GM06990 (cell line): ENCODE measurements around the gene TAPBPL.

ENCODE experiments used
- DNase-seq: peaks from one replicate; pipeline ENCODE4 v3.0.0-alpha.2; 2011; ENCODE audit not compliant: insufficient read length; ENCODE audit errors: extremely low read depth
- H3K27me3 ChIP-seq: replicated peaks from 2 replicates; pipeline ENCODE4 v1.6.0; 2011; ENCODE audit warnings: low read length; ENCODE audit not compliant: control insufficient read depth, insufficient read depth
- H3K36me3 ChIP-seq: 2 replicates; pipeline ENCODE4 v1.5.1; 2011; ENCODE audit warnings: low read length; ENCODE audit not compliant: control insufficient read depth, insufficient read depth
- H3K4me3 ChIP-seq: replicated peaks from 2 replicates; pipeline ENCODE4 v1.5.1; 2011; ENCODE audit warnings: low read depth, mild to moderate bottlenecking, control low read depth, low read length
- TF ChIP-seq, protein P1 (sequence below): IDR thresholded peaks from 2 replicates; pipeline ENCODE4 v1.5.1; 2011; ENCODE audit warnings: low read length, control low read depth, mild to moderate bottlenecking, inconsistent platforms; ENCODE audit not compliant: insufficient read depth, poor library complexity, severe bottlenecking

Gene TAPBPL

DNA sequence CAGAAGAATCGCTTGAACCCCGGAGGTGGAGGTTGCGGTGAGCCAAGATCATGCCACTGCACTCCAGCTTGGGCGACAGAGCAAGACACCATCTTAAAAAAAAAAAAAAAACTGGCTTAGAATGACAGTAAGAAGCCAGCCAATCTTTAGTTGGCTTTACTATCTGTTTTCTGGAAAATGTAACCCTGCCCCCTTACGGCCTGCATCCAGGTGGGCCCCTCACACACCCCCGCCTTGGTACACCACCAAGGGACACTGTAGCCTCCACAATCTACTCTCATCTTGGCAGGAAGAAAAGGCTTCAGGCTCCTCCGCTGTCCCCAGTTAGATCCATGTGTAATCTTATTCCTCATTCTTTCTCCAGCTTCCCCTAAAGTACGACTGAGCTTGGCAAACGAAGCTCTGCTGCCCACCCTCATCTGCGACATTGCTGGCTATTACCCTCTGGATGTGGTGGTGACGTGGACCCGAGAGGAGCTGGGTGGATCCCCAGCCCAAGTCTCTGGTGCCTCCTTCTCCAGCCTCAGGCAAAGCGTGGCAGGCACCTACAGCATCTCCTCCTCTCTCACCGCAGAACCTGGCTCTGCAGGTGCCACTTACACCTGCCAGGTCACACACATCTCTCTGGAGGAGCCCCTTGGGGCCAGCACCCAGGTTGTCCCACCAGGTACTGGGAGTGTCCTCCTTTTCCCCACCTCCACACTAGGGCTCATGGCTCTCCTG, 6.6 kb downstream of the TAPBPL start:
- DNase-seq, result no peak
- peaks cover 36% of the 10 kb centered on the region for H3K36me3 ChIP-seq
- H3K27me3 ChIP-seq, result no peaks in the 10 kb centered on the region
- no peak overlapping the region for H3K4me3 ChIP-seq
- TF ChIP-seq, protein P1, sequence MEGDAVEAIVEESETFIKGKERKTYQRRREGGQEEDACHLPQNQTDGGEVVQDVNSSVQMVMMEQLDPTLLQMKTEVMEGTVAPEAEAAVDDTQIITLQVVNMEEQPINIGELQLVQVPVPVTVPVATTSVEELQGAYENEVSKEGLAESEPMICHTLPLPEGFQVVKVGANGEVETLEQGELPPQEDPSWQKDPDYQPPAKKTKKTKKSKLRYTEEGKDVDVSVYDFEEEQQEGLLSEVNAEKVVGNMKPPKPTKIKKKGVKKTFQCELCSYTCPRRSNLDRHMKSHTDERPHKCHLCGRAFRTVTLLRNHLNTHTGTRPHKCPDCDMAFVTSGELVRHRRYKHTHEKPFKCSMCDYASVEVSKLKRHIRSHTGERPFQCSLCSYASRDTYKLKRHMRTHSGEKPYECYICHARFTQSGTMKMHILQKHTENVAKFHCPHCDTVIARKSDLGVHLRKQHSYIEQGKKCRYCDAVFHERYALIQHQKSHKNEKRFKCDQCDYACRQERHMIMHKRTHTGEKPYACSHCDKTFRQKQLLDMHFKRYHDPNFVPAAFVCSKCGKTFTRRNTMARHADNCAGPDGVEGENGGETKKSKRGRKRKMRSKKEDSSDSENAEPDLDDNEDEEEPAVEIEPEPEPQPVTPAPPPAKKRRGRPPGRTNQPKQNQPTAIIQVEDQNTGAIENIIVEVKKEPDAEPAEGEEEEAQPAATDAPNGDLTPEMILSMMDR, result no peak

DNA sequence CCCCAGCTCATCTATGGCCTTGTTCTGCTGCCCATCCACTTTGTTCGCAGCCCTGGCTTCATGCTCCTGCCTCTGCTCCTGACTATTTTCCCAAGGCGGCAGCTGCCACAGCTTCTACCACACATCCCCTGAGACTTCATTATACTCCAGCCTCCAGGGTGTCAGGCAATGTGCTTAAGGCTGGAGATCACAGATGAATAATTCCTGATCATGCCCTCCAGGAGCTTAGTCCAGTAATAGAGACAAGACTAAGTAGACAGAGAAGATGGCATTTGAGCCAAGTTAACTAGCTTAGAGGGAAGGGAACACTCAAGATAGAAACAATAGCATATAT, 7.1 kb downstream of the TAPBPL start:
- H3K36me3 ChIP-seq, result peaks cover 39% of the 10 kb centered on the region

GRCh38 chr12:6460751-6461371, 9.0 kb downstream of the TAPBPL start:
- peaks cover 49% of the 10 kb centered on the region for H3K36me3 ChIP-seq
- TF ChIP-seq, protein P1, result no peak
- DNase-seq, result no peak
- H3K4me3 ChIP-seq, result no peak overlapping the region
- no peaks in the 10 kb centered on the region for H3K27me3 ChIP-seq

More for the DNA sequence above, 7.1 kb downstream of the TAPBPL start:
- H3K27me3 ChIP-seq, result no peaks in the 10 kb centered on the region
- H3K4me3 ChIP-seq, result no peak overlapping the region
- no peak for DNase-seq
- TF ChIP-seq, protein P1, result no peak

DNA sequence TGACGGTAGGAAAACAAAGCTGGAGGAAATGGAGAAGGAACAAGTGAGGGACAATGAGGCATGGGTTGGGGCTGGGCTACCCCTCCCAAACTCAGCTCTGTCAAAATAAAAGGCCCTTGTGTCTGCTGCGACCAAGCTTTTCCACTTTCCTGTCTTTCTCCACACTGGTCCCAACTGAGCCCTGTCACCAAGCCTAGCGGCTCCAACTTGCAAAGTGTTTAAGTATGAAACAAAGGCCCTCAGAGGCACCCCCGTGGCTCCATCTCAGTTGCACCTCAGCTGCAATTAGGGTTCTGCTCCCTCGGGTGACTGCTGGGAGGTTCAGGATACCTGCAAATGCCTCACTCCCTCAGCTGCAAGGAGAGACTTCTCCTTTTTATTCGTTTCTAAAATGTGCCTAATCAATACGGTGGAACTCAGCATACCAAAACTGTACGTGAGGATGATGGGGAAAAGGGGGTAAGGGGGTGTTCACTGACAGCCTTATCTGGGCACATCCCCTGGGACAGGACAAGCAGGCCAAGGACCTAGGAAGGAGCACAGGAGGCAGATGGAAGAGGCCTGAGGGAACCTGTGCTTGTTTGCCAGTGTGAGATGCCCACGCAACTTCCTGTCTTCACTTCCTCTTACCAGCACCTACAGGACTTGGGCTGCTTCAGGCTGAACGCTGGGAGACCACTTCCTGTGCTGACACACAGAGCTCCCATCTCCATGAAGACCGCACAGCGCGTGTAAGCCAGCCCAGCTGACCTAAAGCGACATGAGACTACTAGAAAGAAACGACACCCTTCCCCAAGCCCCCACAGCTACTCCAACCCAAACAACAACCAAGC, 9.8 kb downstream of the TAPBPL start:
- peak; percentile 81 for DNase-seq
- TF ChIP-seq, protein P1, result no peak
- Histone ChIP-seq H3K36me3 (peaks cover 55% of the 10 kb centered on the region), H3K4me3 (no peak overlapping the region), H3K27me3 (no peaks in the 10 kb centered on the region)

DNA sequence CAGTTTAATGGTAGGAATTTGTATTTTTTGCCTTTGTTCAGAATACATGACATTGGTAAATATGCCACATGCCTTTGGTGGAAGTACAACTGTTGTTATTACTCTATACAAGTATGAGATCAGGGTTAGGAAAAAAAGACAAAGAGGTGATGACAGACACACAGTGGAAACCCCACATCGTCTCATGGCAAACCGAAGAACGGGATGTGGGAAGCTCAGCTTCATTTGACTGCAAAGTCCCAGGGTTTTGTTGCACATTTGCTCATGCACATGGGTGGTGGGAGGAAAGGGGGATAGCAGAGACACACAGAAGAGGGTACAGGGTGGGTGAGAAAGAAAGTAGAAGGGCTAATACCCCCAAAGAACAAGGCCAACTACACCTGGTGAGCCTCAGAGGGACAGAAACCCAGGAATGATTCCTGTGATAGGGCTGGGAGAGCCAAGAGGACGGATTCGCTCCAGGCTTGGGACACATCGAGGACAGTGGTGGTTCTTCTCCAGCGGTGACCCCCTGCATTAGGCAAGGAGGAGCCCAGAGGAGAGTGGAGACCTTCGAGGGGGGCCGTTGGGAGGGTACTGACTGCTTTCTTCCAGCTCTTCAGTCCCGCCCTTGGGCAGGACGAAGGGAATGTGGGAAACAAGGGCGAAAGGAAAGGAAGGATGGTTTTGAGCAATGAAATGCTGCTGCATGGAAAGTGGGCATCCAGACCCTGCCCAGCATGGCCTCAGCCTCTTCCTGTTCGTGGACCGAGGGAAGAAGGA, 10.6 kb downstream of the TAPBPL start:
- no peak overlapping the region for H3K4me3 ChIP-seq
- DNase-seq, result no peak
- no peaks in the 10 kb centered on the region for H3K27me3 ChIP-seq
- TF ChIP-seq, protein P1, result no peak
- peaks cover 53% of the 10 kb centered on the region for H3K36me3 ChIP-seq
